ENCODE measurements around the gene RMRP. TPM values are rescaled to one million over a fixed set of nuclear protein-coding genes. Genes with fewer than 3 reads are reported as not detected.

The RMRP gene
- total and polyA plus RNA-seq, 9 donors = 126 to 27,726 (median 13,004) TPM; not detected in 1

DNA sequence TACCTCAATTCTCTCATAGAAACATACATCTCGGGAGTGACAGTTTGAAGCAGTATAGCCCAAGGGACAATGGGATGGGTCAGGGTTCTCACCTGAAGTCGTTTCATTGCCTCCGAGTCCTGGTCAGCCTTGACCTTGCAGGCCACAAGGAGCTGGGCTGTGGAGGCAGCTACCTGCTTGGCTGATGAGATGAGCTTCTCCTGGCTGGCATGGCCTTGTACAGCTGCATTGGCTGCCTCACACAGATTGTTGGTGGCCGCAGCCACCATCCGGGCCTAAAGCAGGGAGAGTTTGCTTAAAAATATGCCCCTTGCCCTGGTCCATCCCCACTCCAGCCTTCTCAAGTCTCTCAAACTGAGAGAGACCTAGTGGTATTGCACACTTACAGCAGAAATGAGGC is 40.4 kb upstream of the RMRP start:
- Histone ChIP-seq H3K36me3 (no peaks in the 10 kb centered on the region), H3K4me3 (no peak overlapping the region), H3K9me3 (no peaks in the 10 kb centered on the region), H3K27me3 (no peaks in the 10 kb centered on the region), H3K27ac (no peak overlapping the region), H3K4me1 (ENCODE audit: insufficient read depth) (no peaks in the 10 kb centered on the region)
- DNase-seq = no peak
- 78 to 84% (median 82%) methylated on average over 5 of the region's 5 CpGs for WGBS, 3 donors
- TF ChIP-seq, protein P1, sequence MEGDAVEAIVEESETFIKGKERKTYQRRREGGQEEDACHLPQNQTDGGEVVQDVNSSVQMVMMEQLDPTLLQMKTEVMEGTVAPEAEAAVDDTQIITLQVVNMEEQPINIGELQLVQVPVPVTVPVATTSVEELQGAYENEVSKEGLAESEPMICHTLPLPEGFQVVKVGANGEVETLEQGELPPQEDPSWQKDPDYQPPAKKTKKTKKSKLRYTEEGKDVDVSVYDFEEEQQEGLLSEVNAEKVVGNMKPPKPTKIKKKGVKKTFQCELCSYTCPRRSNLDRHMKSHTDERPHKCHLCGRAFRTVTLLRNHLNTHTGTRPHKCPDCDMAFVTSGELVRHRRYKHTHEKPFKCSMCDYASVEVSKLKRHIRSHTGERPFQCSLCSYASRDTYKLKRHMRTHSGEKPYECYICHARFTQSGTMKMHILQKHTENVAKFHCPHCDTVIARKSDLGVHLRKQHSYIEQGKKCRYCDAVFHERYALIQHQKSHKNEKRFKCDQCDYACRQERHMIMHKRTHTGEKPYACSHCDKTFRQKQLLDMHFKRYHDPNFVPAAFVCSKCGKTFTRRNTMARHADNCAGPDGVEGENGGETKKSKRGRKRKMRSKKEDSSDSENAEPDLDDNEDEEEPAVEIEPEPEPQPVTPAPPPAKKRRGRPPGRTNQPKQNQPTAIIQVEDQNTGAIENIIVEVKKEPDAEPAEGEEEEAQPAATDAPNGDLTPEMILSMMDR (IDR thresholded peaks at IDR 0.05) = no peak
- TF ChIP-seq POLR2A (IDR thresholded peaks at IDR 0.05) (no peak), EP300 (IDR thresholded peaks at IDR 0.05) (no peak)
- intact Hi-C loops (cut with DNase I) = no loop called here

- intact Hi-C loops (cut with DNase I) = no loop called here
- no peaks in the 10 kb centered on the region for H3K27me3 ChIP-seq
- DNase-seq = no peak
- H3K36me3 ChIP-seq = no peaks in the 10 kb centered on the region
- no peak overlapping the region for H3K27ac ChIP-seq
- no peak overlapping the region for H3K4me3 ChIP-seq
- WGBS, 3 donors = 68 to 79% (median 75%) methylated on average over 14 of the region's 14 CpGs
- TF ChIP-seq, protein P1 (IDR thresholded peaks at IDR 0.05) = no peak
- TF ChIP-seq POLR2A (IDR thresholded peaks at IDR 0.05) (no peak), EP300 (IDR thresholded peaks at IDR 0.05) (no peak)
- no peaks in the 10 kb centered on the region for H3K4me1 ChIP-seq (ENCODE audit: insufficient read depth)
- H3K9me3 ChIP-seq = no peaks in the 10 kb centered on the region
Observed at GRCh38 chr9:35697486-35697885, 39.7 kb upstream of the RMRP start.

DNA sequence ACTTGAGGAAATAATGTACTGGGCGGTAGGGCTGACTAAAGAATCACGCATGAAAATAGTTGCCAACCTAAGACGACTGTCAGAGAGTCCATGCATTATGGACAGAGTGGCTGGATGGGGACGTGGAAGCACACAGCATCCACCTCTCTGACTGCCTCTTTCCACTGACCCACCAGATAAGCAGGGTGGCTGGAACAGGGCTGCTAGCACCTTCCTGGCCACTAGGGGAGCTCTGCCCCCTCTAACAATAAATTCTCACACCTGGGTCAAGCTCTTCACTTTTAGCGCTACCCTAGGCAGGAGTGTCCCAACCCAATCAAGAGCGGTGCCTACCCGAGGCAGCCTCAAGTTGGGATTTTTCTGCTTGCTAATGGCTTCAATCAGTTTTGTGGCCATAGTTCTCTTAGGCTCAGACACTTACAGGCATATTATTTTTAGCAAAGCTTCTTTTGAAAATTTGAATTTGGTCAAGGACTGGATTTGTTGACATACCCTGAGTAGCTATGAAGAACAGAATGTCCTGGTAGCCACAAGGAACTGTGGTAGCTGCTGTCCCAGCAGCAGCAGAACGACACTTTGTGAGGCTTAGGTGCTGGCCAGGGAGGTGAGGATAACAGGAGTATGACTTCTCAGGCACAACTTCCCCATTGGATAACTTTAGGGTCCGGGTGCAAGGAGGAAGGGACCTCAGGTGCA is 38.8 kb upstream of the RMRP start:
- peak; percentile 46 to 69 (median 62) for DNase-seq
- no peaks in the 10 kb centered on the region for H3K4me1 ChIP-seq (ENCODE audit: insufficient read depth)
- no peaks in the 10 kb centered on the region for H3K9me3 ChIP-seq
- no peaks in the 10 kb centered on the region for H3K36me3 ChIP-seq
- no peaks in the 10 kb centered on the region for H3K27me3 ChIP-seq
- no peak overlapping the region for H3K27ac ChIP-seq
- no peak for TF ChIP-seq POLR2A (IDR thresholded peaks at IDR 0.05)
- TF ChIP-seq, protein P1 (IDR thresholded peaks at IDR 0.05) = peak; percentile 59 to 78 (median 71)
- WGBS, 3 donors = 33 to 34% (median 33%) methylated on average over 9 of the region's 9 CpGs
- no peak overlapping the region for H3K4me3 ChIP-seq
- intact Hi-C loops (cut with DNase I) = no loop called here

DNA sequence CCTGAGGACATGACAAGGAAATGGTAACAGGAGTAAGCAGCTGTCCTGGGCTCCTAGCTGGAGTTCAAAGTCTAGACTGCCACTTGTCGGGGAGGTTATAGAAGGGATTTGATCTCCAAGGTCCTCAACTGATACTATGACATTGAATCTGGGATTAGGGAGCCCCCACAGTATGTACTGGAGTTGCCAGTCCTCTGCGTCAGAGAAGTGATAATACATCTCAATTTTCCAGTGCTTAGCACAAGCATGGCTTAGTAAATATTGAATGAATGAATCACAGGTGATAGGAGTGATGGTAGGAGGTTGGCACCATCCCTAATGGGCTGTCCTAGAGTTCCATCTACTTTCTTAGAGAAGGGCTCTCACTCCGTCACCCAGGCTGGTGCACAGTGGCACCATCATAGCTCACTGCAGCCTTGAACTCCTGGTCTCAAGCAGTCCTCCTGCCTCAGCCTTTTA is 38.2 kb upstream of the RMRP start:
- H3K27ac ChIP-seq = no peak overlapping the region
- no peaks in the 10 kb centered on the region for H3K4me1 ChIP-seq (ENCODE audit: insufficient read depth)
- intact Hi-C loops (cut with DNase I) = no loop called here

More for the DNA sequence above, 38.2 kb upstream of the RMRP start:
- H3K36me3 ChIP-seq = no peaks in the 10 kb centered on the region
- H3K4me3 ChIP-seq = no peak overlapping the region
- H3K27me3 ChIP-seq = no peaks in the 10 kb centered on the region
- no peaks in the 10 kb centered on the region for H3K9me3 ChIP-seq
- no peak for DNase-seq
- WGBS, 3 donors = 84 to 94% (median 85%) methylated on average over 3 of the region's 3 CpGs
- no peak for TF ChIP-seq POLR2A (IDR thresholded peaks at IDR 0.05)
- TF ChIP-seq, protein P1 (IDR thresholded peaks at IDR 0.05) = no peak
- TF ChIP-seq EP300 (IDR thresholded peaks at IDR 0.05) = no peak
